CD4-positive, alpha-beta T cell (primary cell): Measurements from ENCODE around the gene SWAP70. TPM values are rescaled to one million over a fixed set of nuclear protein-coding genes. Genes with fewer than 3 reads are reported as not detected.
A peak's percentile ranks its signal among the peaks of the same experiment; 100 is the strongest.

Experiments used
- ATAC-seq: fragments of 200-7000 bp; cut with Tn5 transposase; one replicate; pipeline ENCODE4 v1.10.0; 2022; ENCODE audit warnings: mild to moderate bottlenecking; ENCODE audit not compliant: poor library complexity
- CTCF ChIA-PET: fragments of 350-600 bp; sonication (Branson Sonifier 250); formaldehyde crosslinking; loops from one replicate; lab custom pipeline; 2021; ENCODE audit warnings: antibody characterized with exemption, inconsistent platforms; lab: Charles Lee
- POLR2A ChIA-PET: fragments of 350-600 bp; sonication (Branson Sonifier 250); formaldehyde crosslinking; loops from one replicate; lab custom pipeline; 2021; ENCODE audit warnings: antibody characterized with exemption, inconsistent platforms; lab: Charles Lee
- DNase-seq, 14 experiments: peaks; one replicate each; pipeline ENCODE4 v3.0.0-alpha.2; 2013 to 2020; ENCODE audit warnings: mixed read lengths in 2 of 14
- H3K27ac ChIP-seq, 2 donors: one replicate each; pipeline versions ENCODE4 v1.5.1 to v1.7.0; 2013; ENCODE audit warnings: low read length in 2 of 2, low read depth in 1 of 2, mild to moderate bottlenecking in 1 of 2
- H3K27me3 ChIP-seq, 2 experiments: 1 replicate in 1 of 2; 2 replicates in 1 of 2; pipeline versions ENCODE4 v1.6.1 to v1.7.0; 2013; ENCODE audit warnings: low read length in 2 of 2, control low read depth in 1 of 2, mild to moderate bottlenecking in 1 of 2, moderate library complexity in 1 of 2; ENCODE audit not compliant: insufficient read depth in 2 of 2, control insufficient read depth in 1 of 2
- H3K36me3 ChIP-seq: one replicate; pipeline ENCODE4 v1.6.1; 2013; ENCODE audit warnings: low read length, control low read depth; ENCODE audit not compliant: insufficient read depth
- H3K4me1 ChIP-seq: one replicate; pipeline ENCODE4 v1.6.1; 2013; ENCODE audit warnings: low read length, control low read depth; ENCODE audit not compliant: insufficient read depth
- H3K4me3 ChIP-seq: one replicate; pipeline ENCODE4 v1.5.1; 2013; ENCODE audit warnings: mild to moderate bottlenecking, low read length, moderate library complexity
- H3K9me3 ChIP-seq, 2 experiments: 1 replicate in 1 of 2; 2 replicates in 1 of 2; pipeline versions ENCODE4 v1.6.1 to v1.7.0; 2013; ENCODE audit warnings: low read length in 2 of 2, mild to moderate bottlenecking in 2 of 2, control low read depth in 1 of 2, moderate library complexity in 1 of 2; ENCODE audit not compliant: control insufficient read depth in 1 of 2, insufficient read depth in 1 of 2
- H3K27ac Mint-ChIP-seq: one replicate; pipeline ENCODE4 v1.8.0; 2020; ENCODE audit warnings: mixed read lengths
- H3K27me3 Mint-ChIP-seq: one replicate; pipeline ENCODE4 v1.8.0; 2021; ENCODE audit warnings: mixed read lengths
- H3K36me3 Mint-ChIP-seq: one replicate; pipeline ENCODE4 v1.8.0; 2021; ENCODE audit warnings: low read depth, mixed read lengths
- H3K4me1 Mint-ChIP-seq: one replicate; pipeline ENCODE4 v1.8.0; 2021; ENCODE audit warnings: low read depth, mixed read lengths
- H3K4me3 Mint-ChIP-seq: one replicate; pipeline ENCODE4 v1.8.0; 2020; ENCODE audit warnings: mild to moderate bottlenecking, mixed read lengths
- H3K9me3 Mint-ChIP-seq: one replicate; pipeline ENCODE4 v1.8.0; 2020; ENCODE audit warnings: mixed read lengths
- intact Hi-C, 2 experiments: fragments of 100-400 bp; cut with DNase I in 1 of 2; cut with micrococcal nuclease in 1 of 2; formaldehyde crosslinking; loops; one replicate each; pipeline versions ENCODE4 v1.15.1 to v1.9.0; 2023 to 2025; cut with DNase I, micrococcal nuclease
- total RNA-seq, 174 experiments: library from RNA in 2 of 174; stranded (reverse) in 2 of 174; gene quantifications; one replicate each; pipeline ENCODE4 v1.2.3 and lab custom pipeline; 2021 to 2026
- TF ChIP-seq, protein P1 (sequence below): fragments of 200-600 bp; IDR thresholded peaks from one replicate; pipeline ENCODE4 v1.8.0; 2022; ENCODE audit warnings: antibody characterized with exemption, mild to moderate bottlenecking

The SWAP70 gene
- total RNA-seq, 2 experiments from 2014 or later: 4.0 to 4.1 TPM

DNA sequence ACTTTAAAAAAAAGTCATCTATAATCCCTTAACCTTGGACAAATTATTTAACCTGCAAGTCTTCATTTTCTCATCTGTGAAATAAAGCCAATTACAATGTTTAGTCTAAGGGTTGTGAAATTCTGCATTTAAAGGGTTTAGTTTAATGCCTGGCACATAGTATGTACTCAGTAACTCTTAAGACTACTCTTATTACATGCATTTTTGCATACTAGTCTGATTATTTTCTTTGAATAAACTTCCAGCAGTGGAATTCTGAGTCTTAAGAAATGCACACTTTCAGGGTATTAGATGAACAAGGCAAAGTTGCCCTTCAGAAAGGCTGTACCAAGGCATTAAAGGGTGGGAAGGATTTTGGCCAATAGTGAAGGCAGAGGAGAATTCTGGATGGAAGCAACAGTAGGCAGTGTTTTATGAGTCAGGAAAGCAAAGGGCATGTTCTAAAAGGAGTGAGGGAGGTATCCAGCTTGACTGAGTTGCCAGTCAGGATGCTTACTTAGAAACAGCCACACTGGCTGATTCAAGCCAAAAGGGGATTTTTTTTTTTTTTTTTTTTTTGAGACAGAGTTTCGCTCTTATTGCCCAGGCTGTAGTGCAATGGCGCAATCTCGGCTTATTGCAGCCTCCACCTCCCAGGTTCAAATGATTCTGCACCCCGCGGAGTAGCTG is 50.5 kb downstream of the SWAP70 start:
- Mint-ChIP-seq H3K9me3 (peaks cover 2% of the 10 kb centered on the region), H3K27ac (no peak overlapping the region), H3K4me3 (no peak overlapping the region), H3K27me3 (no peaks in the 10 kb centered on the region), H3K4me1 (peaks cover 8% of the 10 kb centered on the region), H3K36me3 (peaks cover 10% of the 10 kb centered on the region)
- no peak overlapping the region for H3K4me3 ChIP-seq
- DNase-seq (no peak), ATAC-seq (no peak)
- H3K36me3 ChIP-seq: no peaks in the 10 kb centered on the region
- intact Hi-C loops: no loop called here
- no peak overlapping the region for H3K27ac ChIP-seq
- H3K4me1 ChIP-seq: no peaks in the 10 kb centered on the region
- no peaks in the 10 kb centered on the region for H3K9me3 ChIP-seq
- TF ChIP-seq, protein P1, sequence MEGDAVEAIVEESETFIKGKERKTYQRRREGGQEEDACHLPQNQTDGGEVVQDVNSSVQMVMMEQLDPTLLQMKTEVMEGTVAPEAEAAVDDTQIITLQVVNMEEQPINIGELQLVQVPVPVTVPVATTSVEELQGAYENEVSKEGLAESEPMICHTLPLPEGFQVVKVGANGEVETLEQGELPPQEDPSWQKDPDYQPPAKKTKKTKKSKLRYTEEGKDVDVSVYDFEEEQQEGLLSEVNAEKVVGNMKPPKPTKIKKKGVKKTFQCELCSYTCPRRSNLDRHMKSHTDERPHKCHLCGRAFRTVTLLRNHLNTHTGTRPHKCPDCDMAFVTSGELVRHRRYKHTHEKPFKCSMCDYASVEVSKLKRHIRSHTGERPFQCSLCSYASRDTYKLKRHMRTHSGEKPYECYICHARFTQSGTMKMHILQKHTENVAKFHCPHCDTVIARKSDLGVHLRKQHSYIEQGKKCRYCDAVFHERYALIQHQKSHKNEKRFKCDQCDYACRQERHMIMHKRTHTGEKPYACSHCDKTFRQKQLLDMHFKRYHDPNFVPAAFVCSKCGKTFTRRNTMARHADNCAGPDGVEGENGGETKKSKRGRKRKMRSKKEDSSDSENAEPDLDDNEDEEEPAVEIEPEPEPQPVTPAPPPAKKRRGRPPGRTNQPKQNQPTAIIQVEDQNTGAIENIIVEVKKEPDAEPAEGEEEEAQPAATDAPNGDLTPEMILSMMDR: no peak
- CTCF ChIA-PET: no interaction called here
- H3K27me3 ChIP-seq: no peaks in the 10 kb centered on the region
- POLR2A ChIA-PET: no interaction called here

DNA sequence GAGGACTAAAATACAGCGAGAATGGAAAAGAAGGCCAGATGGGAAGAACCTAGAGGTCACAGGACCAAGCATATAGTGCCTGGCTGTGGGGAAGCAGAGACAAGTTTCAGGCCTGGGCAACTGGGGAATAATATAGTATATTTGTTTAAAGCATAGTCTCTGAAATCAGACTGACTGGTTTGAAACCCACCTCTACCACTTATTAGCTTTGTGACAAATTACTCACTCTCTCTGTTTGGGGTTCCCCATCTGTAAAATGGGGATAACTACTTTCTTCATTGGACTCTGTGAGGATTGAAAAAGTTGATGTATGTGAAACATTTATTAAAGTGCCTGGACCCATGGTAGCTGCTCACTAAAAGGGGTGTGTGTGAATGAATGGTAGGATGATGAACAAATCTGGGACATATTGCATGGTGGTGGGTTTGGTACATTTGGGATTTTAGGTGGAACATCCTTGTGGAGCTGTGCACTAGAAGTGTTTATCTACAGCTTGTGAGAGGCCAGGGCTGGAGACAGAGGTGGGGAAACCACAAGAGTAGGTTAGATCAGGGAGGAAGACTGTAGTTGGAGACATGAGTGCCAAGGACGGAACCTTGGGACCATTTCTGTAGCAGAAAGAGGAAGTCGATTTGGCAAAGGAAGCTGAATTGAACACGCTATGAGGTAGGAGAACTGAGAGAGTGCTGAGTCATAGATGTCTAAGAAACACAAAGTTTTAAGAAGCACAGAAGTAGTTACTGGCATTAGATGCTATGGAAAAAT is 52.6 kb downstream of the SWAP70 start:
- intact Hi-C loops: no loop called here
- no peaks in the 10 kb centered on the region for H3K27me3 Mint-ChIP-seq
- peaks cover 16% of the 10 kb centered on the region for H3K4me1 Mint-ChIP-seq
- H3K27ac Mint-ChIP-seq: no peak overlapping the region
- ATAC-seq (no peak), DNase-seq (peak in 3 of 14 experiments; percentile 15 to 54 (median 43))
- H3K9me3 Mint-ChIP-seq: peaks cover 2% of the 10 kb centered on the region
- Histone ChIP-seq H3K4me1 (no peaks in the 10 kb centered on the region), H3K27me3 (no peaks in the 10 kb centered on the region), H3K27ac (no peak overlapping the region), H3K4me3 (no peak overlapping the region), H3K36me3 (no peaks in the 10 kb centered on the region), H3K9me3 (no peaks in the 10 kb centered on the region)
- H3K4me3 Mint-ChIP-seq: no peak overlapping the region
- ChIA-PET POLR2A (no interaction called here), CTCF (interaction anchor here (0.6 kb wide), 1 partner anchor 475 kb away, joined by 3 read pairs; no protein-coding TSS in a partner anchor)
- TF ChIP-seq, protein P1: no peak
- H3K36me3 Mint-ChIP-seq: peaks cover 10% of the 10 kb centered on the region

DNA sequence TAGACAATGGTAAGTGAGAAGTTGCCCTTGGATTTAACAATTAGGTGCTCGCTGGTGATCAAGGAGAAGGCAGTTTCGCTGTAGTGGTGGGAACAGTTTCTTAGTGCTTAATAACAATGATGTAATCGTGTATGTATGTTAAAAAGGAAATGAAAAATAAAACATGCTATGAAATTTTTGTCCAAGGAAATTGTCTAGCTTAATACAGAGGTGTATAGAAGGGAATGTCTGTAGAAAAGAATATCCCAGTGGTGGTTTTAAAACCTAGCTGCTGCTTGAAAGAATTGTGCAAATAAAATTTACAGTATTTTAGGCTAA is 53.1 kb downstream of the SWAP70 start:
- TF ChIP-seq, protein P1: no peak
- DNase-seq (no peak), ATAC-seq (no peak)
- no peak overlapping the region for H3K27ac ChIP-seq
- H3K36me3 ChIP-seq: no peaks in the 10 kb centered on the region
- peaks cover 16% of the 10 kb centered on the region for H3K4me1 Mint-ChIP-seq
- H3K4me1 ChIP-seq: no peaks in the 10 kb centered on the region
- no peak overlapping the region for H3K4me3 ChIP-seq
- no peak overlapping the region for H3K27ac Mint-ChIP-seq
- no peaks in the 10 kb centered on the region for H3K9me3 ChIP-seq
- peaks cover 2% of the 10 kb centered on the region for H3K9me3 Mint-ChIP-seq
- ChIA-PET POLR2A (no interaction called here), CTCF (no interaction called here)
- H3K27me3 ChIP-seq: no peaks in the 10 kb centered on the region
- no peak overlapping the region for H3K4me3 Mint-ChIP-seq
- H3K36me3 Mint-ChIP-seq: peaks cover 10% of the 10 kb centered on the region
- intact Hi-C loops: no loop called here
- no peaks in the 10 kb centered on the region for H3K27me3 Mint-ChIP-seq
